Hippocampal formation (tissue), 2 donors: Measurements from ENCODE around the gene RRP9.

Experiments used
- DNase-seq, 2 donors: peaks; one replicate each; lab custom pipeline; 2025; lab: John Stamatoyannopoulos, UW

RRP9 gene

DNA sequence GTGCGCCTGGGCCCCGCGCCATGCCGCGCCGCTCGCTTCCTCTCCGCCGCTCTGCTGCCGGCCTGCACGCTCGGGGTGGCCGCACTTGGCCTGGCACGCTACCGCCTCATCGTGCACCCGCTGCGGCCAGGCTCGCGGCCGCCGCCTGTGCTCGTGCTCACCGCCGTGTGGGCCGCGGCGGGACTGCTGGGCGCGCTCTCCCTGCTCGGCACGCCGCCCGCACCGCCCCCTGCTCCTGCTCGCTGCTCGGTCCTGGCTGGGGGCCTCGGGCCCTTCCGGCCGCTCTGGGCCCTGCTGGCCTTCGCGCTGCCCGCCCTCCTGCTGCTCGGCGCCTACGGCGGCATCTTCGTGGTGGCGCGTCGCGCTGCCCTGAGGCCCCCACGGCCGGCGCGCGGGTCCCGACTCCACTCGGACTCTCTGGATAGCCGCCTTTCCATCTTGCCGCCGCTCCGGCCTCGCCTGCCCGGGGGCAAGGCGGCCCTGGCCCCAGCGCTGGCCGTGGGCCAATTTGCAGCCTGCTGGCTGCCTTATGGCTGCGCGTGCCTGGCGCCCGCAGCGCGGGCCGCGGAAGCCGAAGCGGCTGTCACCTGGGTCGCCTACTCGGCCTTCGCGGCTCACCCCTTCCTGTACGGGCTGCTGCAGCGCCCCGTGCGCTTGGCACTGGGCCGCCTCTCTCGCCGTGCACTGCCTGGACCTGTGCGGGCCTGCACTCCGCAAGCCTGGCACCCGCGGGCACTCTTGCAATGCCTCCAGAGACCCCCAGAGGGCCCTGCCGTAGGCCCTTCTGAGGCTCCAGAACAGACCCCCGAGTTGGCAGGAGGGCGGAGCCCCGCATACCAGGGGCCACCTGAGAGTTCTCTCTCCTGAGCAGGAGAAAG is 14.4 kb upstream of the RRP9 start:
- peak in 1 of 2 donors; percentile 68 for DNase-seq

DNA sequence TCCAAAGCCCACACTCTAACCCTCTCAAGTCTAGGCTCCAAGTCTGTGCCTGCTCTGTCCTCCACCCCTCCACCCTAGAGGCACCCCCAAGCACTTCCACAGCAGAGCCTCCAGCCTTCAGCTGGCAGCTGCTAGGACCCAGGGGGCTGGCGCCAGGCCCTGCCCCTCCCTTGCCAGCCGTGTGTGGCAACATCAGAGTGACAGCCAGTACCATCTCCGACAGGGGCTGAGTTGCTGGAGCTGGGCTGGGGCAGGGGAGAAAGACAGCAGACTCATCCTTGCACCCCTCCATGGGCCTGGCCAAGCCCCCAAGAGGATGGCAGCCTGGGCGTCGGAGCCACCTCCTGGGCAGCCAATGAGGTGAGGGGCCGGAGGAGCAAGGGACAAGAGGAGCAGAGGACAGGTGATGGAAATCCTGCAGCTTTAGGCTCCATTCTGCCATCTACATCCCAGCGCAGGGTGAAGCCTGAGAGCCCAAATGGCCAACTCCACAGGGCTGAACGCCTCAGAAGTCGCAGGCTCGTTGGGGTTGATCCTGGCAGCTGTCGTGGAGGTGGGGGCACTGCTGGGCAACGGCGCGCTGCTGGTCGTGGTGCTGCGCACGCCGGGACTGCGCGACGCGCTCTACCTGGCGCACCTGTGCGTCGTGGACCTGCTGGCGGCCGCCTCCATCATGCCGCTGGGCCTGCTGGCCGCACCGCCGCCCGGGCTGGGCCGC is 13.6 kb upstream of the RRP9 start, which contains the start of gene GPR62:
TSS of gene GPR62 (plus strand) at position 207 of the 718 bp plus-strand sequence. CDS start at position 479, 272 bp downstream.
- peak; percentile 84 to 87 for DNase-seq

DNA sequence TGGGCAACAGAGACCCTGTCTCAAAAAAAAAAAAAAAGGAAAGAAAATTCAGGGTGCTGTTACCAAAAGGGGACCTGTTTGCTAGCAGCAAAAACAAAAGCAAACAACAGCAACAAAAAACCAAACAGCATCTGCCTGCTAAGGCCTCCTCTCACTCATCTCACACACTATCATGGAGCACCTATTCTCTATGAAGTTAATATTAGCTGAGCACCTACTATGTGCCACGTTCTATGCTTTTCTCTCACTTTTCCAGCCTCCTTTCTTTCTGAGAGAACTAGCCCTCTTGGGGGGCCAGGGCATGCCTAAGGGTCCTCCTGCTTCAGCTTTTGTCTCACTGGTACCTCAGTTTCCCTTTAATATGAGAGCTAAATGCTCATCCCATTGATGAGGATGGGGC is 13.0 kb upstream of the RRP9 start:
- DNase-seq, result no peak

DNA sequence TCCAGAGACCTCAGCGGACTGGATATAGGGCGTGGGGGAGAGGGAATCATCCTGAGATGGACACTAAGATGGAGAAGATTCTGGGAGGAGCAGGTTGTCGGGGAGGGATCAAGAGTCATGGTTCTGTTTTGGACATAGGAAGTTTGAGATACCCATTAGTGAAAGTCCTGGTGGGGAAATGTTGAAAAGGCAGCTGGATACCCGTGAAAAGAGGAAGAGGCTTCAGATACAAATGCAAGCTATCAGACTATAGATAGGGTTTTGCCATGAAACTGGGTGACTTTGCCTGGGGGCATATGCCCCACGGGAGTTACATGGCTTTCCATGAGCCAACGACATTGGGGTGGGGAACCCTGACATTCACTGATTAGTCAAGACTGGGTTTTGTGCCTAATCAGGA is 12.4 kb upstream of the RRP9 start:
- no peak for DNase-seq

DNA sequence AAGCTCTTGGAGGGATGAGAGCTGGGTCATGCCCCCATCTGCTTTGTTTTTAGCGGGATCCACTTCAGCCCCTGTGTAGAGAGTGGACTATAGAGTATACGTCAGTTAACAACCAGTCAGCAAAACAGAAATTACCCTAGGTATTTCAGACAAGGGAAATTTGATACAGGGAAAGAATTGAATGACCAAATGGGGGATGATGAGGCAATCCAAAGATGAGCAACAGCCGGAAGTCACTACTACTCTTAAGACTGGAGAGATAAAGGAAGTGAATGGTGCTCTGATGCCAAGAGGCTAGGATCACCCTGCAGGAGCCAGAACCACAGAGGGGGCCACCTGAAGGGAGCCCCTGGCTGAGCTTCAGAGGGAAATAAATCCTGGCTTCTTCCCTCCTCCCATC is 11.7 kb upstream of the RRP9 start:
- no peak for DNase-seq

DNA sequence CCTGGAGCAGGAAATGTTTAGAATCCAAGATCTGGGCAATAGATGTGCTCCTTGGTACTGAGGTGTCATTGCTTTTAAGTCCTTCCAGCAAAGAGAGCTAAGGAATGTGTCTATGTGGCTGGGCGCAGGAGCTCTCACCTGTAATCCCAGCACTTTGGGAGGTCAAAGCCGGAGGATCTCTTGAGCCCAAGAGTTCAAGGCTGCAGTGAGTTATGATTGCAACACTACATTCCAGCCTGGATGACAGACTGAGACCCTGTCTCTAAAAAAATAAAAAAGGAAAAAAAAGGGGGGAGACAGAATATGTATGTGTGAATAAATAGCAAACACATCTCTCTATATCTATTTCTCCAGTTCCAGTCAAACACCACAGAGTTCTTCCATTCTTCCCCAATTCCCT is 9.2 kb upstream of the RRP9 start:
- no peak for DNase-seq

DNA sequence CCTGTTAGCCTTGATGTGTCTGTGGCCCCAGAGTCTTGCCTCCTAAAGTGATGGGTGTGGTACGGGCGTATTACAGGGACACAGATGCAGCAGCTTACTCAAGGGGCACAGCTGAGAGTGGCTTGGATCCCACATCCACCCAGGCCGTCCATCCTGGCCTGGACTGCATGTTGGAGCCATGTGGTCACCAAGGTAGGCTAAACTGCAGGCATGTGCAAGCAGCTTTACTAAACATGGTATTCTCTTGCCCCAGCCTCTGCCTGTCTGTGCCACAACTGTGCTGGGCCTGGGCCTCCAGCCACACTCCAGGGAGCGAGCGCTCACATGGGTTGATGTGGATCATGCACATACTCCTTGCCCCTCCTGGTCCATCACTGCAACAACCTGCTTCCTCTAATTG is 7.4 kb upstream of the RRP9 start:
- DNase-seq, result no peak

DNA sequence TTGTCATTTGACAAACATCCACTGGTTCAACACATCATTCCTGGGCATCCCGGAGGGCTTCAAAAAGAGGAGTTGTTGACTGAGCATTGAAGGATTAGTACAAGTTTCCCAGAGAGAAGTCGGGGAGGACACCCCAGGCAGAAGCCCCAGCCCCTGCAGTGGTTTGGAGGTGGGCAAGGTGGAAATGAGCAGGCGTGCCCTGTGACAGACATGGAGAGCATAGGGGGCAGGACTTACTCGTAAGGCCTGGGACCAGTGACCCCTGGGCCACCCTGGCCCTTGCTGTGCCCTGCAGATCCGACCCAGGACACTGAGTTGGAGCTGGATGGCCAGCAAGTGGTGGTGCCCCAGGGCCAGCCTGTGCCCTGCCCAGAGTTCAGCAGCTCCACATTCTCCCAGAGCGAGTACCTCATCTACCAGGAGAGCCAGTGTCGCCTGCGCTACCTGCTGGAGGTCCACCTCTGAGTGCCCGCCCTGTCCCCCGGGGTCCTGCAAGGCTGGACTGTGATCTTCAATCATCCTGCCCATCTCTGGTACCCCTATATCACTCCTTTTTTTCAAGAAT is 6.4 kb upstream of the RRP9 start:
- DNase-seq, result no peak

DNA sequence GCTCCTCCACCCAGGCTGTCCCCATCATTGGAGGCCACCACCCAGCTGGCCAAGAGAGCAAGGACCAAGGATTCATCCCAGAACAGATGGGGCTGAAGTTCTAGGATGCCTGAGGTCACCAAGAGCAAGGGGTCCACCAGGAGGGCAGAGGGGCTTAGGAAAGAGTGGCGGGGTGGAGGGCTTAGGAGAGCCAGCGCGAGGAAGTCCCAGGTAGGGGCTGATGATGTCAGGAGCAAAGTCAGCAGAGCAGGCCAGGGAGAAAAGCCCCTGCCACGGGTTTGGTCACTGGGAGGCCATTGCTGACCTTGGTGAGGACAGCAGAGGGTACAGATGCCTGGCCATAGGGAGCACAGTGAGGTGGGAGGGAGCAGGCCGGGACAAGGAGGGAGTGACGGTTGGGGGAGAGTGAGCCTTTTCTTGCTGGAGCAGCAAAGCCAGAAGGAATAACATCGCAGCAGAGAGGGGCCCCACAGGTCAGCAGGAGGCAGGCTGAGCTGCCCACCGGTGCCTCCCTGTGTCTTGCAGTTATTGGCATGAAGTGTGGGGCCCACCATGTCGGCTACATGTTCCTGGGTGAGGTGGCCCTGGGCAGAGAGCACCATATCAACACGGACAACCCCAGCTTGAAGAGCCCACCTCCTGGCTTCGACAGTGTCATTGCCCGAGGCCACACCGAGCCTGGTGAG is 5.7 kb upstream of the RRP9 start:
- DNase-seq, result no peak

DNA sequence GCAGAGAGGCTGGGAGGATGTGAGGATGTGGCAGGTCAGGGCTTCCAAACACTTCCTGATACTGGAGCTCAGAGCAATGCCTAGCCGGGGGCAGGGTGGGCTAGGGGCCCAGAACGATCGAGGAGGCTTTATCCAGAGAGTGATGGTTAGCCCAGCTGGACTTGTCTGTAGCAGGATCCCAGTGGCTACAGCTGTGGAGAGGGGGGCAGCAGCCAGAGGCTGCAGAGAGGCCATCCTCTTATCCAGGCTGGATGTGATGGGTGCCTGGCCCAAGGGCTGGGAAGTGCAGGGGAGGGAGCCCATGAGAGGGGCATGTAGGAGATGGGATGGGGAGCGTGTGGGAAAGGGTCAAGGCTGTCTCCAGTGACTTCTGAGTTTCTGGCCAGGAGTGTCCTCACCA is 5.1 kb upstream of the RRP9 start:
- no peak for DNase-seq

DNA sequence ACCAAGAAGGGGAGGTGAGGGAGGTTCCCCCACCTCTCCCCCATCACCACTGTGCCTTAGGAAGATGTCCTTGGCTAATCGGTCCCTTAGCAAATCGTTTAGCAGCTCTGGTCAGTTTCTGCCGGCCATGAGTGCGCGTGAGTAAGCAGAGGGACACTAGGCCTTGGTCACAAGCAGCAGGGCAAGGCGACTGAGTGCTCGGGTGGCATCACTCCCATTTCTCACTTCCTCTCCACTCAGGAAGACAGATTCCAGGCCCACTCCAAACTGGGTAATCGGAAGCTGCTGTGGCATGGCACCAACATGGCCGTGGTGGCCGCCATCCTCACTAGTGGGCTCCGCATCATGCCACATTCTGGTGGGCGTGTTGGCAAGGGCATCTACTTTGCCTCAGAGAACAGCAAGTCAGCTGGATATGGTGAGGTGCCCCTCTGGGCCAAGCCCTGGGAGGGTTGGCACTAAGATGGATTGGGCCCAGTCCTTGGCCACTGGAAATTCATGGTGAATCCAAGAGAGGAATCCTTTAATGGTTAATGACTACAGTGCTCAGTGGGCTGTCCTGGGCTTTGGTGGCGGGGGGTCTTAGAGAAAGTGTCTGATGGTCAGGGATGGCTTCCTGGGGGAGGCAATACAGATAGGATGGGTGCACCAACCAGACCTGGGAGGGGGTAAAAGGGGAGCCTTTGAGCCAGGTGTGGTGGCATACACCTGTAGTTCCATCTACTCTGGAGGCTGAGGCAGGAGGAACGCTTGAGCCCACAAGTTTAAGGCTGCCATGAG is 4.4 kb upstream of the RRP9 start:
- no peak for DNase-seq

DNA sequence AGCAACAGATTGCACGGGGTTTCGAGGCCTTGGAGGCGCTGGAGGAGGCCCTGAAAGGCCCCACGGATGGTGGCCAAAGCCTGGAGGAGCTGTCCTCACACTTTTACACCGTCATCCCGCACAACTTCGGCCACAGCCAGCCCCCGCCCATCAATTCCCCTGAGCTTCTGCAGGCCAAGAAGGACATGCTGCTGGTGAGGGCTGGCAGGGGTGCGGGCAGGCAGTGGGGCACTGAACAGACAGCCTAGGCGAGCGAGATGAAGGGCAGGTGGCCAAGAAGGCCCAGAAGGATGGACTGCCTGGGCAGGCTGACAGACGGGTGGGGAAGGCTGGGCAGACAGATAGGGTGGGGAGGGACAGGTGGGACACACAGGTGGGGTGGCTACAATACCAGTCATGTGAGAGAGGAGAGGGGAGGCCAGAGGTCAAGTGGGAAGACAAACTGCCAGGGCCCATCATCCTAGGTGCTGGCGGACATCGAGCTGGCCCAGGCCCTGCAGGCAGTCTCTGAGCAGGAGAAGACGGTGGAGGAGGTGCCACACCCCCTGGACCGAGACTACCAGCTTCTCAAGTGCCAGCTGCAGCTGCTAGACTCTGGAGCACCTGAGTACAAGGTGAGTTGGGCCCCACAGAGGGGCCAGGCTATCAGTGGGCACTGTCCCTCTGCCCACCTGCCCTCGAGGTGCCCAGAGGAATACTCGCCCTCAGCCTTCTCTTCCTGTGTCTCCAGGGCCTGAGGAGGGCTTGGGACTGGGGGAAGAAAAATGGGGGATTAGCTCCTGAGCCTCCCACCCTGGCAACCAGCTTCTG is 3.5 kb upstream of the RRP9 start:
- no peak for DNase-seq

DNA sequence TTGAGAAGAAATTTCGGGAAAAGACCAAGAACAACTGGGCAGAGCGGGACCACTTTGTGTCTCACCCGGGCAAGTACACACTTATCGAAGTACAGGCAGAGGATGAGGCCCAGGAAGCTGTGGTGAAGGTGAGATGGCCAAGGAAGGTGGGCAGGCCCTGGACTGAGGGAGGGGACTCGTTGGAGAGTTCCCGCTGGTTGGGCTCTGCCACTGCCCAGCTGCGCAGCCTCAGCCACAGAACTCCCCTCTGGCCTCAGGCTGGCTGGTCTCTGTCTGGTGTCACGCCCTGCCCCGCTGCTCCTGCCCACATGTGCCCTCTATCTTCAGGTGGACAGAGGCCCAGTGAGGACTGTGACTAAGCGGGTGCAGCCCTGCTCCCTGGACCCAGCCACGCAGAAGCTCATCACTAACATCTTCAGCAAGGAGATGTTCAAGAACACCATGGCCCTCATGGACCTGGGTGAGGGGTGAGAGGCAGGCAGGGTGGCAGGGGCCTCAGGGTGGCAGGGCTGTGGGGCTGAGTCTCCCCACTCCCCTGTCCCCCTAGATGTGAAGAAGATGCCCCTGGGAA is 2.8 kb upstream of the RRP9 start:
- no peak for DNase-seq

DNA sequence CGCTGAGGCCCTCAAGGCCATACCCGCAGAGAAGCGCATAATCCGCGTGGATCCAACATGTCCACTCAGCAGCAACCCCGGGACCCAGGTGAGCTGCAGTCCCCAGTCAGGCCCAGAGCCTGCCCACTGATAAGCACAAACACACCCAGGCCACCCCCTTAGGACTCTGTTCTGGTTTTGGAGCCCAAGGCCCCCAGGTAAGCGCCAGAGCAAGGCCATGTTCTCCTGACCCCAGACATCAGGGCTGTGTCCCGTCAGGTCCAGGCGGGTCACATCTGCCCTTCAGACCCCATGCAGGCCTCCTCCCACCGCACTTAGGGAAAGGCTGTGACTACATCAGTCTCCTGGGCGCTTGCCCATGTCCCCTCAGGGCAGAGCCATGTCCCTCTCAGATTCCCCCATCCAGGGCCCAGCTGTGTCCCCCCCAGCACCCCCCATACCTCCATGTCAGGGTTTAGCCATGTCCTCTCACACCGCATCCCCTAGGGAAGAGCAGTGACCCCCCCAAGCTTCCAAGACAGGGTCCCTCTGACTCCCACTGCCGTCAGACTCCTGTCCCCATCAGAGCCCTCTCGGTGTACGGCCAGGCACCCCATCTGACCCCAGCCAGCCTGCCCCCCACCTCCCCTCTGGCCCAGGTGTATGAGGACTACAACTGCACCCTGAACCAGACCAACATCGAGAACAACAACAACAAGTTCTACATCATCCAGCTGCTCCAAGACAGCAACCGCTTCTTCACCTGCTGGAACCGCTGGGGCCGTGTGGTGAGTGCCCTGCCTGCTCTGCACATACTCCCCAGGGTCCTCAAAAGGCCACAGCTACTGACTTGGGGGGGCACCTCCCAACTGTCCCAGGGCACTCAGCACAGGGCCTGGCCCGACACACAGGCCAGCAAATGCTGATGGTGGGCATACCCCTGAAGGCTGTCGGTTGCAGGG is 2.0 kb upstream of the RRP9 start:
- no peak for DNase-seq

DNA sequence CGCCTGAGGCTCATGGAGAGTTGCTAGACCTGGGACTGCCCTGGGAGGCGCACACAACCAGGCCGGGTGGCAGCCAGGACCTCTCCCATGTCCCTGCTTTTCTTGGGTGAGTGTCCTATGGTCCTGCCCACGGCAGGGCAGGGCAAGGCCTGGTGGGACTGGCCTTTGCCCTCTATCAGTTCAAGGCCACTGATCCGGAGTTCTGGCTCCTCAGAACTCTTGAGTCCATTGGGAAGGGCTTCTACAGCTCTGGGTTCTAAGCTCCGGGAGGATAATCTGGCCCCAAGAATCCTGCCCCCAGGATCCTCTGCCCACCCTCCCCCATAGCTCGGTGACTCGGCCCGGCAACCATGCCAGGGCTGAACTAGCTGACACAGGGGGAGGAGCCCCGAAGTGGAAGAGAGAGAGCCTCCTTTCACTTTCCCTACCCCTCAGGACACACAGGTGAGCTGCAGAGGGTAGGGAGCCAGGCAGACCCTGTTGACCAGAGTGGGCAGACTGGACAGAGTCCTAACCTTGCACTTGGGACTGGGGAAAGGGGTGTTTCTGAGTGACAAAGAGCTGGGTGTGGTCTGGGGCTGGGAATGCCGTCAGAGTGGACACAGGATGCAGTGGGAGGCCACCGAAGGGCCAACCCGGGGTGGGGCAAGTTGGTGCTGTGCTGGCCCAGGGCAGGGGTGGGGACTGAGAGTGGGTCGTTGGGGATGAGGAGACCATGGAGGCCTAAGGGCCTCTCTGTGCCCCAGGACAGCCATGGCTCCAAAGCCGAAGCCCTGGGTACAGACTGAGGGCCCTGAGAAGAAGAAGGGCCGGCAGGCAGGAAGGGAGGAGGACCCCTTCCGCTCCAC is 1.1 kb upstream of the RRP9 start:
- DNase-seq, result no peak

DNA sequence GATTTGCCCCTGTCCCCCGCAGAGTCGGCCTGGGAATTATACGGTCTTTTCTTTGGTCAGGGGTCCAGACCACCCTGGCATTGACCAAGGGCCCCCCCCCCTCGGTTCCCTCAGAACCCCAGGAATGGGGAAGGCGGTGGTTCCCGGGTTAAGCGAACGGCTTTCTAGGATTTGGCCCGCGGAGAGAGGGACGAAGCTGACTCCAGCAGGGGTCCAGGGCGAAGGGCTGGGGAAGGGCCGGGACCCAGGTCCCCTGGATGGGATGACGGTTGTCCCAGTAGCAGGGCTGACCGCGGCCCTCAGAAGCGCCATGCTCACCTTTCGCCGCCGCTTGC is 274 bp downstream of the RRP9 start:
- no peak for DNase-seq

DNA sequence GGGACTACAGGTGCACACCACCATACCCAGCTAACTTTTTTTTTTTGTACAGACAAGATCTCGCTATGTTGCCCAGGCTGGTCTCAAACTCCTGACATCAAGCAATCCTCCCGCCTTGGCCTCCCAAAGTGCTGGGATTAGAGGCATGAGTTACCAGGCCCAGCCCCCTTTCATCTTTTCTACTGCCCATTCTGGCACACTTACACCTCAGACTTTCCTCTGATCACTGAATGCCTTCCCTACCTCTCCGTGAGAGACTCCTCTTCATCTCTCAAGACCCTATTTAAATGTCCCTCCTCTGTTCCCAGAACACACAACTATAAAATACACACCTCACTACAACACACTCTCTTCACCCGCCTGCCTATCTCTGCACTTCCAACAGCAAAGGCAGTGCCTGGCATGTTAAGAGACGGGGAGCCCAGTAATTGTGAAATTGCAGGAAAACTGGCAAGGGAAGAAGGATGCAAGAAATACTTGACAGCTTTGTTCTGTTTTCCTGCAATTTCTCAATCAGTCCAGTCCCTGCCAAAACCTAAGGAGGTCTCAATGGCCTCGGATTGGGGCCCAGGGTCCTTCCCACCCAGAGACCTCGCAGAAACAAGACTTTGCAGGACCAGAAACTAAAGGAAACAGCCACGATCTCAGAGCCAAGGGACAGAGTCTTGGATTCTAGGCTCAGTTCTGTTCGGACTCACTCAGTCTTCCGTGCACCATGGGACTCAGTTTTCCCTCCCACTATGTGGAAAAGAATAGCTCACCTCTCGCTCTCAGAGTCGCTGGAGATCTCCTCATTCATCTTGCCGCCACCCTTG is 849 bp downstream of the RRP9 start:
- no peak for DNase-seq
